Measurements from ENCODE around the gene TGM5.

TGM5 gene

GRCh38 chr15:43267439-43267838, 711 bp upstream of the TGM5 start:
- Histone ChIP-seq H3K14ac (ENCODE audit: low read length in 2 of 2) (no peak overlapping the region), H3K27me3 (ENCODE audit: control insufficient read depth in 1 of 2, insufficient read depth in 1 of 2, low read length in 2 of 2) (peaks cover 56 to 74% of the 10 kb centered on the region in 2 experiments), H2BK12ac (ENCODE audit: low read length in 2 of 2) (no peak overlapping the region), H2AFZ (ENCODE audit: low read depth, low read length) (no peak overlapping the region), H3K4me1 (ENCODE audit: control insufficient read depth, insufficient read depth, low read depth, low read length) (no peaks in the 10 kb centered on the region), H3K23ac (ENCODE audit: low read length in 2 of 2) (no peak overlapping the region), H2BK120ac (ENCODE audit: low read depth, low read length) (no peak overlapping the region), H2AK5ac (ENCODE audit: low read length, severe bottlenecking) (no peak overlapping the region), H3K9me3 (ENCODE audit: control insufficient read depth, low read length) (peaks cover 1% of the 10 kb centered on the region), H3K4me3 (ENCODE audit: insufficient read depth in 1 of 2, low read depth in 1 of 2, low read length in 2 of 2) (no peak overlapping the region), H4K91ac (ENCODE audit: low read length) (no peak overlapping the region), H3K18ac (ENCODE audit: low read depth in 1 of 2, low read length in 2 of 2) (no peak overlapping the region), H3K9ac (ENCODE audit: low read length) (no peak overlapping the region), H3K4ac (ENCODE audit: low read depth in 1 of 2, low read length in 2 of 2) (no peak overlapping the region), H4K8ac (ENCODE audit: low read length) (no peak overlapping the region), H3K4me2 (ENCODE audit: low read length, poor library complexity, severe bottlenecking) (no peak overlapping the region), H3K27ac (ENCODE audit: low read length, poor library complexity, severe bottlenecking) (no peak overlapping the region), H2BK5ac (ENCODE audit: low read depth, low read length, poor library complexity, severe bottlenecking) (no peak overlapping the region), H2BK15ac (ENCODE audit: low read depth, poor library complexity, severe bottlenecking) (no peak overlapping the region), H3K79me1 (replicated peaks; ENCODE audit: low read length, poor library complexity, severe bottlenecking) (no peaks in the 10 kb centered on the region), H3K36me3 (ENCODE audit: control insufficient read depth in 1 of 2, insufficient read depth in 2 of 2, low read depth in 1 of 2, low read length in 2 of 2) (no peaks in the 10 kb centered on the region)
- DNase-seq, result no peak
- 100% methylated on average over 2 of the region's 2 CpGs for WGBS

GRCh38 chr15:43266386-43266785, 342 bp downstream of the TGM5 start:
- Histone ChIP-seq H2BK12ac (ENCODE audit: low read length in 2 of 2) (no peak overlapping the region), H2BK15ac (ENCODE audit: low read depth, poor library complexity, severe bottlenecking) (no peak overlapping the region), H2AFZ (ENCODE audit: low read depth, low read length) (no peak overlapping the region), H2BK5ac (ENCODE audit: low read depth, low read length, poor library complexity, severe bottlenecking) (no peak overlapping the region), H3K27ac (ENCODE audit: low read length, poor library complexity, severe bottlenecking) (no peak overlapping the region), H3K9ac (ENCODE audit: low read length) (no peak overlapping the region), H3K79me1 (replicated peaks; ENCODE audit: low read length, poor library complexity, severe bottlenecking) (no peaks in the 10 kb centered on the region), H3K18ac (ENCODE audit: low read depth in 1 of 2, low read length in 2 of 2) (no peak overlapping the region), H3K14ac (ENCODE audit: low read length in 2 of 2) (no peak overlapping the region), H3K27me3 (ENCODE audit: control insufficient read depth in 1 of 2, insufficient read depth in 1 of 2, low read length in 2 of 2) (peaks cover 56 to 82% of the 10 kb centered on the region in 2 experiments), H3K4ac (ENCODE audit: low read depth in 1 of 2, low read length in 2 of 2) (no peak overlapping the region), H3K4me2 (ENCODE audit: low read length, poor library complexity, severe bottlenecking) (no peak overlapping the region), H2AK5ac (ENCODE audit: low read length, severe bottlenecking) (no peak overlapping the region), H3K36me3 (ENCODE audit: control insufficient read depth in 1 of 2, insufficient read depth in 2 of 2, low read depth in 1 of 2, low read length in 2 of 2) (no peaks in the 10 kb centered on the region), H2BK120ac (ENCODE audit: low read depth, low read length) (no peak overlapping the region), H3K4me3 (ENCODE audit: insufficient read depth in 1 of 2, low read depth in 1 of 2, low read length in 2 of 2) (no peak overlapping the region), H3K9me3 (ENCODE audit: control insufficient read depth, low read length) (no peaks in the 10 kb centered on the region), H4K8ac (ENCODE audit: low read length) (no peak overlapping the region), H4K91ac (ENCODE audit: low read length) (no peak overlapping the region), H3K23ac (ENCODE audit: low read length in 2 of 2) (no peak overlapping the region), H3K4me1 (ENCODE audit: control insufficient read depth, insufficient read depth, low read depth, low read length) (no peaks in the 10 kb centered on the region)
- DNase-seq, result no peak
- 94% methylated on average over 2 of the region's 2 CpGs for WGBS

DNA sequence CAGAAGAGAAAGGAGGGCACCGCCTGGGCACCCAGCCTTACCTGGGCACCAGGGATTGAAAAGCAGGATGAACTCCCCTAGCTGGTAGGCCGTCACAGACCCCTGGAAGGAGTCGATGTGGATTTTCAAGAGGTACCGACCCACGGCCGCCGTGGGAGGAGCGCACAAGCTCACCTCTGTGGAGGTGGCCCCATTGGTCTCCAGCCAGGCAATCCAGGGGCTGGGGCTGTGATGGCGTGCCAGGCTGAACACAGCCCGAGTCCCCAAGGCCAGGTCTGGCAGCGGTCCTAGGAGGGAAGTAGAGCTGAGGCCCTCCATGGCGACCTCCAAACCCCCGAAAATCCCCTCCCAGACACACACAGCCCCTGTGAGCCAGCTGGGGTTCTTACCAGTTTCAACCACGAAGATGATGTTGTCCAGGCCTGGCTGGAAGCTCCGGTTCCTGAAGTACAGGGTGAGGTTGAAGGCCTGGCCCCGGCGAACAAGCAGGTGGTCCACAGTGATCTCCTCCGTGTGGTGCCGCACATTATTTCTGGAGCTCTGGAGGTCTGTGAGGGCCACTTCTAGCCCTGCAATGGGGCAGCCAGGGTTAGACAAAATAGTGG, 6.6 kb downstream of the TGM5 start:
- no peak overlapping the region for H3K23ac ChIP-seq (ENCODE audit: low read length in 2 of 2)
- H3K27ac ChIP-seq (ENCODE audit: low read length, poor library complexity, severe bottlenecking), result no peak overlapping the region
- 88% methylated on average over 19 of the region's 19 CpGs for WGBS
- no peak overlapping the region for H3K14ac ChIP-seq (ENCODE audit: low read length in 2 of 2)
- H3K4me2 ChIP-seq (ENCODE audit: low read length, poor library complexity, severe bottlenecking), result no peak overlapping the region
- H3K9ac ChIP-seq (ENCODE audit: low read length), result no peak overlapping the region
- no peak overlapping the region for H2BK120ac ChIP-seq (ENCODE audit: low read depth, low read length)
- H2AK5ac ChIP-seq (ENCODE audit: low read length, severe bottlenecking), result no peak overlapping the region
- H3K4ac ChIP-seq (ENCODE audit: low read depth in 1 of 2, low read length in 2 of 2), result no peak overlapping the region
- no peak overlapping the region for H2BK5ac ChIP-seq (ENCODE audit: low read depth, low read length, poor library complexity, severe bottlenecking)
- H3K18ac ChIP-seq (ENCODE audit: low read depth in 1 of 2, low read length in 2 of 2), result no peak overlapping the region
- no peak overlapping the region for H2BK12ac ChIP-seq (ENCODE audit: low read length in 2 of 2)
- DNase-seq, result no peak
- no peak overlapping the region for H4K91ac ChIP-seq (ENCODE audit: low read length)
- H2BK15ac ChIP-seq (ENCODE audit: low read depth, poor library complexity, severe bottlenecking), result no peak overlapping the region
- H3K36me3 ChIP-seq (ENCODE audit: control insufficient read depth in 1 of 2, insufficient read depth in 2 of 2, low read depth in 1 of 2, low read length in 2 of 2), result no peaks in the 10 kb centered on the region
- no peaks in the 10 kb centered on the region for H3K9me3 ChIP-seq (ENCODE audit: control insufficient read depth, low read length)
- no peaks in the 10 kb centered on the region for H3K4me1 ChIP-seq (ENCODE audit: control insufficient read depth, insufficient read depth, low read depth, low read length)
- no peak overlapping the region for H4K8ac ChIP-seq (ENCODE audit: low read length)
- H2AFZ ChIP-seq (ENCODE audit: low read depth, low read length), result no peak overlapping the region
- H3K79me1 ChIP-seq (replicated peaks; ENCODE audit: low read length, poor library complexity, severe bottlenecking), result no peaks in the 10 kb centered on the region
- no peak overlapping the region for H3K4me3 ChIP-seq (ENCODE audit: insufficient read depth in 1 of 2, low read depth in 1 of 2, low read length in 2 of 2)
- H3K27me3 ChIP-seq (ENCODE audit: control insufficient read depth in 1 of 2, insufficient read depth in 1 of 2, low read length in 2 of 2), result peaks cover 12 to 65% of the 10 kb centered on the region in 2 experiments

DNA sequence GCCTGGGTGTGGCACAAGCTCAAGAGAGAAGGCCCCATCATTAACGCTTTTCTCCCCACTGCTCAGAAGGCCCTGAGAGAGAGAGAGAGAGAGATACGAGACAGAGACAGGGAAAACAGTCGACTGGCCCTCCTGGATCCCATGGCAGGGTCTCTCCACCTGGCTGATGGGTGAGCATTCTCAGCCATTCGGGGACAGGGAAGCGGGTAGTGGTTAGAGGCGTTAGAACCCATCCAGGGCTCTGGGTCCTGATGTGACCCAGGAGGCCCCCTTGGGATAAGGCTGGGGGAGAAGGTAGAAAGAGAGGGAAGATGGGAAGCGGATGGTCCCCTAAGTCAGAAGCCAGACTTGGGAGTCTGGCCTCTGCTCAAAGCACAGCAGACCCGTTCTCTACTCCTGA, 7.9 kb downstream of the TGM5 start:
- no peak overlapping the region for H4K91ac ChIP-seq (ENCODE audit: low read length)
- H3K18ac ChIP-seq (ENCODE audit: low read depth in 1 of 2, low read length in 2 of 2), result no peak overlapping the region
- peaks cover 9 to 71% of the 10 kb centered on the region in 2 experiments for H3K27me3 ChIP-seq (ENCODE audit: control insufficient read depth in 1 of 2, insufficient read depth in 1 of 2, low read length in 2 of 2)
- H3K27ac ChIP-seq (ENCODE audit: low read length, poor library complexity, severe bottlenecking), result no peak overlapping the region
- no peak overlapping the region for H2BK15ac ChIP-seq (ENCODE audit: low read depth, poor library complexity, severe bottlenecking)
- no peak overlapping the region for H3K4me3 ChIP-seq (ENCODE audit: insufficient read depth in 1 of 2, low read depth in 1 of 2, low read length in 2 of 2)
- H3K9me3 ChIP-seq (ENCODE audit: control insufficient read depth, low read length), result no peaks in the 10 kb centered on the region
- no peaks in the 10 kb centered on the region for H3K36me3 ChIP-seq (ENCODE audit: control insufficient read depth in 1 of 2, insufficient read depth in 2 of 2, low read depth in 1 of 2, low read length in 2 of 2)
- no peak overlapping the region for H3K4me2 ChIP-seq (ENCODE audit: low read length, poor library complexity, severe bottlenecking)
- H3K79me1 ChIP-seq (replicated peaks; ENCODE audit: low read length, poor library complexity, severe bottlenecking), result no peaks in the 10 kb centered on the region
- H3K14ac ChIP-seq (ENCODE audit: low read length in 2 of 2), result no peak overlapping the region
- H2BK120ac ChIP-seq (ENCODE audit: low read depth, low read length), result no peak overlapping the region
- no peak overlapping the region for H2AK5ac ChIP-seq (ENCODE audit: low read length, severe bottlenecking)
- no peak overlapping the region for H3K9ac ChIP-seq (ENCODE audit: low read length)
- DNase-seq, result no peak
- H3K23ac ChIP-seq (ENCODE audit: low read length in 2 of 2), result no peak overlapping the region
- no peak overlapping the region for H2BK5ac ChIP-seq (ENCODE audit: low read depth, low read length, poor library complexity, severe bottlenecking)
- H4K8ac ChIP-seq (ENCODE audit: low read length), result no peak overlapping the region
- peaks cover 3% of the 10 kb centered on the region for H3K4me1 ChIP-seq (ENCODE audit: control insufficient read depth, insufficient read depth, low read depth, low read length)
- 88% methylated on average over 6 of the region's 8 CpGs for WGBS
- no peak overlapping the region for H2AFZ ChIP-seq (ENCODE audit: low read depth, low read length)
- no peak overlapping the region for H2BK12ac ChIP-seq (ENCODE audit: low read length in 2 of 2)
- no peak overlapping the region for H3K4ac ChIP-seq (ENCODE audit: low read depth in 1 of 2, low read length in 2 of 2)
